HEK293 (cell line): ENCODE results near the gene DSC2.
A peak's percentile ranks its signal among the peaks of the same experiment; 100 is the strongest.

Source experiments
- GLIS1 ChIP-seq: fragments of 450-650 bp; formaldehyde crosslinking; IDR thresholded peaks from 2 replicates; pipeline ENCODE4 v1.5.1; 2016; ENCODE audit warnings: missing biosample characterization, missing genetic modification characterization
- PRDM6 ChIP-seq: fragments of 450-650 bp; formaldehyde crosslinking; IDR thresholded peaks from 2 replicates; pipeline ENCODE4 v1.5.1; 2017; ENCODE audit warnings: missing biosample characterization, missing genetic modification characterization
- ZNF133 ChIP-seq: fragments of 450-650 bp; formaldehyde crosslinking; IDR thresholded peaks from 2 replicates; pipeline ENCODE4 v1.5.1; 2016; ENCODE audit warnings: missing biosample characterization, missing genetic modification characterization
- TF ChIP-seq, protein P1 (sequence below): fragments of 450-650 bp; formaldehyde crosslinking; IDR thresholded peaks from 2 replicates; pipeline ENCODE4 v1.5.1; 2016; ENCODE audit warnings: missing biosample characterization, missing genetic modification characterization
- TF ChIP-seq, protein P2 (sequence below): fragments of 450-650 bp; formaldehyde crosslinking; IDR thresholded peaks from 2 replicates; pipeline ENCODE4 v1.5.1; 2016; ENCODE audit warnings: missing biosample characterization, missing genetic modification characterization
- TF ChIP-seq, protein P3 (sequence below): fragments of 450-650 bp; IDR thresholded peaks from 2 replicates; pipeline ENCODE4 v1.5.1; 2018; ENCODE audit warnings: missing biosample characterization, missing genetic modification characterization

GRCh38 chr18:31070206-31070605 lies 32.0 kb downstream of the DSC2 start:
- TF ChIP-seq, protein P1, sequence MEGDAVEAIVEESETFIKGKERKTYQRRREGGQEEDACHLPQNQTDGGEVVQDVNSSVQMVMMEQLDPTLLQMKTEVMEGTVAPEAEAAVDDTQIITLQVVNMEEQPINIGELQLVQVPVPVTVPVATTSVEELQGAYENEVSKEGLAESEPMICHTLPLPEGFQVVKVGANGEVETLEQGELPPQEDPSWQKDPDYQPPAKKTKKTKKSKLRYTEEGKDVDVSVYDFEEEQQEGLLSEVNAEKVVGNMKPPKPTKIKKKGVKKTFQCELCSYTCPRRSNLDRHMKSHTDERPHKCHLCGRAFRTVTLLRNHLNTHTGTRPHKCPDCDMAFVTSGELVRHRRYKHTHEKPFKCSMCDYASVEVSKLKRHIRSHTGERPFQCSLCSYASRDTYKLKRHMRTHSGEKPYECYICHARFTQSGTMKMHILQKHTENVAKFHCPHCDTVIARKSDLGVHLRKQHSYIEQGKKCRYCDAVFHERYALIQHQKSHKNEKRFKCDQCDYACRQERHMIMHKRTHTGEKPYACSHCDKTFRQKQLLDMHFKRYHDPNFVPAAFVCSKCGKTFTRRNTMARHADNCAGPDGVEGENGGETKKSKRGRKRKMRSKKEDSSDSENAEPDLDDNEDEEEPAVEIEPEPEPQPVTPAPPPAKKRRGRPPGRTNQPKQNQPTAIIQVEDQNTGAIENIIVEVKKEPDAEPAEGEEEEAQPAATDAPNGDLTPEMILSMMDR (tag by site-specific recombination), result no peak
- TF ChIP-seq, protein P2, sequence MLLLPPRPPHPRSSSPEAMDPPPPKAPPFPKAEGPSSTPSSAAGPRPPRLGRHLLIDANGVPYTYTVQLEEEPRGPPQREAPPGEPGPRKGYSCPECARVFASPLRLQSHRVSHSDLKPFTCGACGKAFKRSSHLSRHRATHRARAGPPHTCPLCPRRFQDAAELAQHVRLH (tag by site-specific recombination), result no peak
- TF ChIP-seq PRDM6 (tag by site-specific recombination) (peak; percentile 31; the same call in 1 of the 2 replicates), GLIS1 (no peak), ZNF133 (tag by site-specific recombination) (no peak)
- TF ChIP-seq, protein P3, sequence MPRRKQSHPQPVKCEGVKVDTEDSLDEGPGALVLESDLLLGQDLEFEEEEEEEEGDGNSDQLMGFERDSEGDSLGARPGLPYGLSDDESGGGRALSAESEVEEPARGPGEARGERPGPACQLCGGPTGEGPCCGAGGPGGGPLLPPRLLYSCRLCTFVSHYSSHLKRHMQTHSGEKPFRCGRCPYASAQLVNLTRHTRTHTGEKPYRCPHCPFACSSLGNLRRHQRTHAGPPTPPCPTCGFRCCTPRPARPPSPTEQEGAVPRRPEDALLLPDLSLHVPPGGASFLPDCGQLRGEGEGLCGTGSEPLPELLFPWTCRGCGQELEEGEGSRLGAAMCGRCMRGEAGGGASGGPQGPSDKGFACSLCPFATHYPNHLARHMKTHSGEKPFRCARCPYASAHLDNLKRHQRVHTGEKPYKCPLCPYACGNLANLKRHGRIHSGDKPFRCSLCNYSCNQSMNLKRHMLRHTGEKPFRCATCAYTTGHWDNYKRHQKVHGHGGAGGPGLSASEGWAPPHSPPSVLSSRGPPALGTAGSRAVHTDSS (tag by site-specific recombination), result no peak
